HEK293 (cell line): ENCODE data around the gene CLCN7.

Experiments
- CTCF ChIA-PET: fragments of 350-600 bp; formaldehyde crosslinking; extraction: SDS; loops from one replicate; lab custom pipeline; 2021; ENCODE audit warnings: antibody characterized with exemption; lab: Yijun Ruan, JAX
- POLR2A ChIA-PET: fragments of 300-600 bp; formaldehyde crosslinking; extraction: SDS; loops from one replicate; lab custom pipeline; 2020; ENCODE audit warnings: antibody characterized with exemption, inconsistent platforms; lab: Yijun Ruan, JAX
- H3K27ac ChIP-seq: fragments of 200-500 bp; sonication (Bioruptor generic); 2 replicates; pipeline ENCODE4 v1.5.1; 2014; ENCODE audit warnings: low read depth, low read length, control low read depth, inconsistent platforms; ENCODE audit errors: extremely low read depth
- H3K36me3 ChIP-seq, 2 experiments: fragments of 200-500 bp in 1 of 2; sonication (Bioruptor generic) in 1 of 2; 1 replicate in 1 of 2; 2 replicates in 1 of 2; pipeline ENCODE4 v1.5.1; 2014 to 2017; ENCODE audit warnings: inconsistent platforms in 2 of 2, low read length in 2 of 2; ENCODE audit not compliant: control insufficient read depth in 2 of 2, insufficient read depth in 1 of 2
- H3K4me1 ChIP-seq: fragments of 200-500 bp; sonication (Bioruptor generic); 2 replicates; pipeline ENCODE4 v1.5.1; 2014; ENCODE audit warnings: mild to moderate bottlenecking, low read length, inconsistent platforms; ENCODE audit not compliant: control insufficient read depth, insufficient read depth
- H3K4me3 ChIP-seq: 2 replicates; pipeline ENCODE4 v1.5.1; 2011; ENCODE audit warnings: low read depth, mild to moderate bottlenecking, control low read depth, low read length, moderate library complexity
- H3K9me3 ChIP-seq: fragments of 200-500 bp; sonication (Bioruptor generic); 2 replicates; pipeline ENCODE4 v1.5.1; 2014; ENCODE audit warnings: low read depth, low read length, inconsistent platforms; ENCODE audit not compliant: control insufficient read depth, insufficient read depth
- GLI4 ChIP-seq: fragments of 450-650 bp; formaldehyde crosslinking; IDR thresholded peaks from 2 replicates; pipeline ENCODE4 v1.5.1; 2016; ENCODE audit warnings: missing biosample characterization, missing genetic modification characterization
- KLF16 ChIP-seq: fragments of 450-650 bp; formaldehyde crosslinking; IDR thresholded peaks from 2 replicates; pipeline ENCODE4 v1.5.1; 2017; ENCODE audit warnings: missing biosample characterization, missing genetic modification characterization
- KLF8 ChIP-seq: fragments of 450-650 bp; formaldehyde crosslinking; IDR thresholded peaks from 2 replicates; pipeline ENCODE4 v1.5.1; 2016; ENCODE audit warnings: missing biosample characterization, missing genetic modification characterization
- PBX3 ChIP-seq: sonication (generic); formaldehyde crosslinking; IDR thresholded peaks from 2 replicates; pipeline ENCODE4 v1.8.1; 2022; ENCODE audit warnings: mild to moderate bottlenecking, moderate library complexity, missing genetic modification reagents
- PRDM4 ChIP-seq: fragments of 450-650 bp; formaldehyde crosslinking; IDR thresholded peaks from 2 replicates; pipeline ENCODE4 v1.5.1; 2017; ENCODE audit warnings: missing biosample characterization, missing genetic modification characterization
- PRDM6 ChIP-seq: fragments of 450-650 bp; formaldehyde crosslinking; IDR thresholded peaks from 2 replicates; pipeline ENCODE4 v1.5.1; 2017; ENCODE audit warnings: missing biosample characterization, missing genetic modification characterization
- SALL2 ChIP-seq: fragments of 450-650 bp; formaldehyde crosslinking; IDR thresholded peaks from 2 replicates; pipeline ENCODE4 v1.5.0; 2017; ENCODE audit warnings: missing biosample characterization, mild to moderate bottlenecking, missing genetic modification characterization, borderline replicate concordance
- SP7 ChIP-seq: fragments of 450-650 bp; formaldehyde crosslinking; IDR thresholded peaks from 2 replicates; pipeline ENCODE4 v1.5.1; 2016; ENCODE audit warnings: missing biosample characterization, missing genetic modification characterization
- ZBTB6 ChIP-seq: fragments of 450-650 bp; formaldehyde crosslinking; IDR thresholded peaks from 2 replicates; pipeline ENCODE4 v1.5.1; 2017; ENCODE audit warnings: missing biosample characterization, missing genetic modification characterization
- ZBTB8A ChIP-seq: fragments of 450-650 bp; formaldehyde crosslinking; IDR thresholded peaks from 2 replicates; pipeline ENCODE4 v1.5.1; 2016; ENCODE audit warnings: missing biosample characterization, missing genetic modification characterization
- ZNF175 ChIP-seq: fragments of 450-650 bp; formaldehyde crosslinking; IDR thresholded peaks from 2 replicates; pipeline ENCODE4 v1.5.1; 2016; ENCODE audit warnings: missing biosample characterization, missing genetic modification characterization
- ZNF274 ChIP-seq, 2 experiments: fragments of 200-500 bp in 1 of 2; fragments of 450-650 bp in 1 of 2; sonication (Bioruptor generic) in 1 of 2; formaldehyde crosslinking in 1 of 2; IDR thresholded peaks; 2 replicates each; pipeline versions ENCODE4 v1.5.1 to v1.6.1; 2014 to 2016; ENCODE audit warnings: borderline replicate concordance in 1 of 2, inconsistent platforms in 1 of 2, low read length in 1 of 2, missing biosample characterization in 1 of 2, missing genetic modification characterization in 1 of 2
- ZNF302 ChIP-seq: fragments of 450-650 bp; formaldehyde crosslinking; IDR thresholded peaks from 2 replicates; pipeline ENCODE4 v1.5.1; 2016; ENCODE audit warnings: missing biosample characterization, missing genetic modification characterization, low read depth
- ZNF354C ChIP-seq: fragments of 450-650 bp; formaldehyde crosslinking; IDR thresholded peaks from 2 replicates; pipeline ENCODE4 v1.5.1; 2016; ENCODE audit warnings: missing biosample characterization, missing genetic modification characterization, low read depth, borderline replicate concordance
- ZNF37A ChIP-seq: fragments of 450-650 bp; IDR thresholded peaks from 2 replicates; pipeline ENCODE4 v1.5.1; 2018; ENCODE audit warnings: missing biosample characterization, missing genetic modification characterization
- ZNF391 ChIP-seq: fragments of 450-650 bp; formaldehyde crosslinking; IDR thresholded peaks from 2 replicates; pipeline ENCODE4 v1.5.1; 2016; ENCODE audit warnings: low read depth, missing biosample characterization, missing genetic modification characterization, borderline replicate concordance
- ZNF433 ChIP-seq: fragments of 450-650 bp; formaldehyde crosslinking; IDR thresholded peaks from 2 replicates; pipeline ENCODE4 v1.5.1; 2016; ENCODE audit warnings: missing biosample characterization, missing genetic modification characterization, low read depth
- ZNF488 ChIP-seq: fragments of 450-650 bp; formaldehyde crosslinking; IDR thresholded peaks from 2 replicates; pipeline ENCODE4 v1.5.1; 2016; ENCODE audit warnings: missing biosample characterization, missing genetic modification characterization
- ZNF530 ChIP-seq: fragments of 450-650 bp; formaldehyde crosslinking; IDR thresholded peaks from 2 replicates; pipeline ENCODE4 v1.5.1; 2016; ENCODE audit warnings: low read depth, missing biosample characterization, missing genetic modification characterization
- ZNF544 ChIP-seq: fragments of 450-650 bp; formaldehyde crosslinking; IDR thresholded peaks from 2 replicates; pipeline ENCODE4 v1.5.0; 2017; ENCODE audit warnings: missing biosample characterization, missing genetic modification characterization
- ZNF548 ChIP-seq: fragments of 450-650 bp; formaldehyde crosslinking; IDR thresholded peaks from 2 replicates; pipeline ENCODE4 v1.5.1; 2016; ENCODE audit warnings: missing biosample characterization, missing genetic modification characterization
- ZNF830 ChIP-seq: fragments of 450-650 bp; IDR thresholded peaks from 2 replicates; pipeline ENCODE4 v1.5.0; 2018; ENCODE audit warnings: missing biosample characterization, missing genetic modification characterization, low read depth, mild to moderate bottlenecking, moderate library complexity
- ZNF837 ChIP-seq: fragments of 450-650 bp; formaldehyde crosslinking; IDR thresholded peaks from 2 replicates; pipeline ENCODE4 v1.5.1; 2016; ENCODE audit warnings: missing biosample characterization, missing genetic modification characterization
- ZSCAN30 ChIP-seq: fragments of 450-650 bp; IDR thresholded peaks from 2 replicates; pipeline ENCODE4 v1.5.1; 2018; ENCODE audit warnings: missing biosample characterization, mild to moderate bottlenecking, missing genetic modification characterization, moderate library complexity

CLCN7 gene

GRCh38 chr16:1466054-1466453 is 8.8 kb downstream of the CLCN7 start:
- H3K27ac ChIP-seq = no peak overlapping the region
- no peak overlapping the region for H3K4me3 ChIP-seq
- no peaks in the 10 kb centered on the region for H3K4me1 ChIP-seq
- CTCF ChIA-PET = no interaction called here
- POLR2A ChIA-PET = no interaction called here
- no peaks in the 10 kb centered on the region for H3K9me3 ChIP-seq
- peaks cover 0 to 17% of the 10 kb centered on the region in 2 experiments; a peak in 1 of 3 replicates for H3K36me3 ChIP-seq
- TF ChIP-seq ZNF530 (tag by site-specific recombination) (no peak), ZNF544 (no peak), KLF16 (tag by site-specific recombination) (no peak), ZNF391 (tag by site-specific recombination) (no peak), ZNF433 (tag by site-specific recombination) (no peak), ZNF488 (tag by site-specific recombination) (no peak), ZNF548 (tag by site-specific recombination) (no peak), ZBTB8A (tag by site-specific recombination) (no peak)

- Histone ChIP-seq H3K27ac (no peak overlapping the region), H3K4me1 (no peaks in the 10 kb centered on the region)
- TF ChIP-seq ZNF830 (no peak), ZSCAN30 (tag by site-specific recombination) (no peak), ZNF837 (no peak), SALL2 (tag by site-specific recombination) (no peak), ZNF175 (tag by site-specific recombination) (no peak), PRDM4 (tag by site-specific recombination) (no peak), PRDM6 (tag by site-specific recombination) (no peak), ZBTB8A (tag by site-specific recombination) (no peak), ZNF354C (tag by site-specific recombination) (no peak), ZNF274 (IDR thresholded peaks at IDR 0.05; ENCODE audit: low read length) (no peak), ZNF274 (tag by site-specific recombination; IDR thresholded peaks at IDR 0.05; ENCODE audit: borderline replicate concordance) (no peak), PBX3 (CRISPR knock-in tag) (no peak), ZBTB6 (tag by site-specific recombination) (no peak), KLF8 (tag by site-specific recombination) (no peak), SP7 (tag by site-specific recombination) (no peak), ZNF302 (tag by site-specific recombination) (no peak), ZNF37A (tag by site-specific recombination) (no peak), GLI4 (no peak)
- TF ChIP-seq, all 188 proteins: peak for 0
- CTCF ChIA-PET = interaction anchor here (0.7 kb wide), 1 partner anchor 24 kb away, joined by 3 read pairs; no protein-coding TSS in a partner anchor
- H3K9me3 ChIP-seq = no peaks in the 10 kb centered on the region
- H3K36me3 ChIP-seq = peaks cover 0 to 22% of the 10 kb centered on the region in 2 experiments; a peak in 1 of 3 replicates
- POLR2A ChIA-PET = no interaction called here
- no peak overlapping the region for H3K4me3 ChIP-seq
Measured at GRCh38 chr16:1465567-1465915, 9.3 kb downstream of the CLCN7 start.
